Measurements from ENCODE around the gene CLDND2.

CLDND2 gene

DNA sequence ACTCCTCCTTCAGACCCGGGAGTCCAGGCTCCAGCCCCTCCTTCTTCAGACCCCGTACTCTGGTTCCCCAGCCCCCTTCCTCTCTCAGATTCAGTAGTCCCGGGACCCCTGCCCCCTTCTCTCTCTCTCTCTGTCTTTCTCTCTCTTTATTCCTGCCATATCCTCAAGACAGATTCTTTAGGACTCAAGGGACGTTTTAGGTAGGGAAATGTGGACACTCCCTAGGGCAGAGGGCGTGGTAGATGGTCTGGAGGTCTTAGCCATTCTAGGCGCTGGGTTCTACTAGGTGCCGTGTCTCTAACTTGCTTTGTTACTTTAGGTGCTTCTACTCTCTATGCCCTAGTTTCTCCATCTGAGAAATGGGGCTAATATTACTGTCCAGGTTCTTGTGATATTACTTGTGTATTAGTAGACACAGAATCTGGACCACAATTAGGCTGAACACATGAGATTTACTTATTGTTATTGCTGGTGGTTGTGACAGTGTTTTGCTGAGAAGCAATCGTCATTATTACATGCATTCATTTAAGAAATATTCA lies 22.3 kb upstream of the CLDND2 start:
- H3K9me3 ChIP-seq (ENCODE audit: insufficient read depth, low read length): no peaks in the 10 kb centered on the region
- H3K4me3 ChIP-seq (ENCODE audit: insufficient read depth, low read length, poor library complexity, severe bottlenecking): no peak overlapping the region
- no peak for TF ChIP-seq EZH2phosphoT487 (conservative IDR thresholded peaks at IDR 0.05; ENCODE audit: low read length)
- TF ChIP-seq, protein P1, sequence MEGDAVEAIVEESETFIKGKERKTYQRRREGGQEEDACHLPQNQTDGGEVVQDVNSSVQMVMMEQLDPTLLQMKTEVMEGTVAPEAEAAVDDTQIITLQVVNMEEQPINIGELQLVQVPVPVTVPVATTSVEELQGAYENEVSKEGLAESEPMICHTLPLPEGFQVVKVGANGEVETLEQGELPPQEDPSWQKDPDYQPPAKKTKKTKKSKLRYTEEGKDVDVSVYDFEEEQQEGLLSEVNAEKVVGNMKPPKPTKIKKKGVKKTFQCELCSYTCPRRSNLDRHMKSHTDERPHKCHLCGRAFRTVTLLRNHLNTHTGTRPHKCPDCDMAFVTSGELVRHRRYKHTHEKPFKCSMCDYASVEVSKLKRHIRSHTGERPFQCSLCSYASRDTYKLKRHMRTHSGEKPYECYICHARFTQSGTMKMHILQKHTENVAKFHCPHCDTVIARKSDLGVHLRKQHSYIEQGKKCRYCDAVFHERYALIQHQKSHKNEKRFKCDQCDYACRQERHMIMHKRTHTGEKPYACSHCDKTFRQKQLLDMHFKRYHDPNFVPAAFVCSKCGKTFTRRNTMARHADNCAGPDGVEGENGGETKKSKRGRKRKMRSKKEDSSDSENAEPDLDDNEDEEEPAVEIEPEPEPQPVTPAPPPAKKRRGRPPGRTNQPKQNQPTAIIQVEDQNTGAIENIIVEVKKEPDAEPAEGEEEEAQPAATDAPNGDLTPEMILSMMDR (IDR thresholded peaks at IDR 0.05; ENCODE audit: insufficient read depth, low read length, poor library complexity, severe bottlenecking): no peak
- H2AFZ ChIP-seq (ENCODE audit: low read depth, low read length, severe bottlenecking): peak overlapping the region; percentile 60
- no peak overlapping the region for H3K27ac ChIP-seq (ENCODE audit: low read depth, low read length)
- H3K27me3 ChIP-seq (ENCODE audit: low read length): no peaks in the 10 kb centered on the region
- no peaks in the 10 kb centered on the region for H3K9me2 ChIP-seq (replicated peaks; ENCODE audit: insufficient read depth, low read length)
- H3K79me2 ChIP-seq (ENCODE audit: insufficient read depth, low read length): no peaks in the 10 kb centered on the region
- H3K9ac ChIP-seq (ENCODE audit: low read length): no peak overlapping the region
- H3K36me3 ChIP-seq (ENCODE audit: low read length): no peaks in the 10 kb centered on the region
- H3K4me2 ChIP-seq (ENCODE audit: low read depth, low read length, poor library complexity, severe bottlenecking): no peak overlapping the region
- peaks cover 8% of the 10 kb centered on the region; the same call in 1 of the 2 replicates for H3F3A ChIP-seq (ENCODE audit: insufficient read depth)
- no peaks in the 10 kb centered on the region for H4K20me1 ChIP-seq (ENCODE audit: low read depth, low read length)

DNA sequence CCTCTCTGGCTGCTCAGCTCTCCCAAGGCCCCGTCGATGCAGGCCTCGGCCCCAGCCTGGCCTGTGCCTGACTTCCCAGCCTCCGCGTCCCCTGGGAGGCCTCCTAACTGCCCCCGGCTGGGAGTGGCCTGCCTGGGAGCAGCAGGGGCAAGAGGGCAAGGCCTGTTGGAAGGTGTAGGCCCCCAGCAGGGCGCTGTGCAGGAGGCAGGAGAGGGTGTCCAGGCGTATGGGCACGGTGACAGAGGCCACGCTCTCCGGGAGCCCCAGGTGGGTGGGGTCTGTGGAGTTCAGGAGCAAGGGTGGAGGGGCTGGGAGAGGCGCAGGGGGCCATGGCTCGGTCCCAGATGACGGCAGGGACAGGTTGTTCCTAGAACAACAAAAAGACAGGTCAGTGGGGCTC lies 20.3 kb upstream of the CLDND2 start:
- H3K9me3 ChIP-seq (ENCODE audit: insufficient read depth, low read length): no peaks in the 10 kb centered on the region
- TF ChIP-seq, protein P1 (IDR thresholded peaks at IDR 0.05; ENCODE audit: insufficient read depth, low read length, poor library complexity, severe bottlenecking): no peak
- TF ChIP-seq EZH2phosphoT487 (conservative IDR thresholded peaks at IDR 0.05; ENCODE audit: low read length): no peak
- H4K20me1 ChIP-seq (ENCODE audit: low read depth, low read length): no peaks in the 10 kb centered on the region
- H3K9ac ChIP-seq (ENCODE audit: low read length): no peak overlapping the region
- no peak overlapping the region for H3K4me3 ChIP-seq (ENCODE audit: insufficient read depth, low read length, poor library complexity, severe bottlenecking)
- no peak overlapping the region for H3K27ac ChIP-seq (ENCODE audit: low read depth, low read length)
- no peaks in the 10 kb centered on the region for H3F3A ChIP-seq (ENCODE audit: insufficient read depth)
- no peaks in the 10 kb centered on the region for H3K36me3 ChIP-seq (ENCODE audit: low read length)
- no peaks in the 10 kb centered on the region for H3K79me2 ChIP-seq (ENCODE audit: insufficient read depth, low read length)
- H3K4me2 ChIP-seq (ENCODE audit: low read depth, low read length, poor library complexity, severe bottlenecking): no peak overlapping the region
- H3K27me3 ChIP-seq (ENCODE audit: low read length): no peaks in the 10 kb centered on the region
- no peak overlapping the region for H2AFZ ChIP-seq (ENCODE audit: low read depth, low read length, severe bottlenecking)
- no peaks in the 10 kb centered on the region for H3K9me2 ChIP-seq (replicated peaks; ENCODE audit: insufficient read depth, low read length)

DNA sequence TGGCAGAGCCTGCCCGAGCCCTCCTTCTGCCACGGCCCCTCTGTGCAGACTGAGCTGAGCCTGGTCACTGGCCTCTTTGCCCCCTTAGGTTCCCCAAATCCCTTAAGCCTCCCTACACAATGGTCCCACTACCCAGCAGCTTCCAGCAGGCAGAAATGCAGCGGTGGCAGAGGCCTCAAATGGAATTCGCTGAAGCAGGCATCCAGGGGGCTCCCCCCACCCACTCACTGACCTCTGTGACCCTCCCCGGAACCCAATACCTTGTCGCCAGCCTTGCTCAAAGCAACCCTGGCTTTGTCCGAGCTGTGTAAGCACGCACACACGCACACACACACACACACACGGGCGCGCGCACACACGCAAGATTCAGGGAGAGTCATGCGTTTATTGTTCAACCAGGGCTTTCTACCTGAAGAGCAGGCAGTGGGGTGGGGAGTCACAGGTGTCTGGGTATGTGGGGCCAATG lies 19.2 kb upstream of the CLDND2 start, which contains the start of gene LIM2:
LIM2 (minus strand) TSS at position 51 of the 466 bp plus-strand sequence. CDS start 531 bp downstream, outside the sequence.
- no peaks in the 10 kb centered on the region for H3K9me2 ChIP-seq (replicated peaks; ENCODE audit: insufficient read depth, low read length)
- TF ChIP-seq EZH2phosphoT487 (conservative IDR thresholded peaks at IDR 0.05; ENCODE audit: low read length): no peak
- TF ChIP-seq, protein P1 (IDR thresholded peaks at IDR 0.05; ENCODE audit: insufficient read depth, low read length, poor library complexity, severe bottlenecking): no peak
- no peaks in the 10 kb centered on the region for H3K36me3 ChIP-seq (ENCODE audit: low read length)
- no peaks in the 10 kb centered on the region for H3K27me3 ChIP-seq (ENCODE audit: low read length)
- no peak within 1 kb of the TSS for H2AFZ ChIP-seq (ENCODE audit: low read depth, low read length, severe bottlenecking)
- no peaks in the 10 kb centered on the region for H4K20me1 ChIP-seq (ENCODE audit: low read depth, low read length)
- no peak within 1 kb of the TSS for H3K4me2 ChIP-seq (ENCODE audit: low read depth, low read length, poor library complexity, severe bottlenecking)
- H3K27ac ChIP-seq (ENCODE audit: low read depth, low read length): no peak within 1 kb of the TSS
- H3K79me2 ChIP-seq (ENCODE audit: insufficient read depth, low read length): no peaks in the 10 kb centered on the region
- H3K4me3 ChIP-seq (ENCODE audit: insufficient read depth, low read length, poor library complexity, severe bottlenecking): no peak within 1 kb of the TSS
- H3K9ac ChIP-seq (ENCODE audit: low read length): no peak within 1 kb of the TSS
- H3F3A ChIP-seq (ENCODE audit: insufficient read depth): no peaks in the 10 kb centered on the region
- H3K9me3 ChIP-seq (ENCODE audit: insufficient read depth, low read length): no peaks in the 10 kb centered on the region
